Occipital lobe (tissue), 2 donors: ENCODE results near the gene SOWAHD. TPM values are rescaled to one million over a fixed set of nuclear protein-coding genes. Genes with fewer than 3 reads are reported as not detected.
"Not testable (repeated sequence)": the region's sequence is repeated elsewhere in the genome, so short reads cannot be mapped to it uniquely, and the experiment has no call there.

Experiments
- DNase-seq: peaks from one replicate; lab custom pipeline; 2025; lab: John Stamatoyannopoulos, UW
- total RNA-seq: library from RNA; depleted of rRNA; stranded (reverse); fragments of >200 nt; gene quantifications from one replicate; pipeline ENCODE4 v1.2.3, GENCODE V29; 2014

Gene SOWAHD, protein sequence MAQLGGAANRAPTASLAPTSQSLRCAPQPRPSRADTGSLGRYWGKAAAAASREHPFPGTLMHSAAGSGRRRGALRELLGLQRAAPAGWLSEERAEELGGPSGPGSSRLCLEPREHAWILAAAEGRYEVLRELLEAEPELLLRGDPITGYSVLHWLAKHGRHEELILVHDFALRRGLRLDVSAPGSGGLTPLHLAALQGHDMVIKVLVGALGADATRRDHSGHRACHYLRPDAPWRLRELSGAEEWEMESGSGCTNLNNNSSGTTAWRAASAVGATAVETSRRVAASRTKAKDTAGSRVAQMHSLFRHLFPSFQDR
- not detected for total RNA-seq

DNA sequence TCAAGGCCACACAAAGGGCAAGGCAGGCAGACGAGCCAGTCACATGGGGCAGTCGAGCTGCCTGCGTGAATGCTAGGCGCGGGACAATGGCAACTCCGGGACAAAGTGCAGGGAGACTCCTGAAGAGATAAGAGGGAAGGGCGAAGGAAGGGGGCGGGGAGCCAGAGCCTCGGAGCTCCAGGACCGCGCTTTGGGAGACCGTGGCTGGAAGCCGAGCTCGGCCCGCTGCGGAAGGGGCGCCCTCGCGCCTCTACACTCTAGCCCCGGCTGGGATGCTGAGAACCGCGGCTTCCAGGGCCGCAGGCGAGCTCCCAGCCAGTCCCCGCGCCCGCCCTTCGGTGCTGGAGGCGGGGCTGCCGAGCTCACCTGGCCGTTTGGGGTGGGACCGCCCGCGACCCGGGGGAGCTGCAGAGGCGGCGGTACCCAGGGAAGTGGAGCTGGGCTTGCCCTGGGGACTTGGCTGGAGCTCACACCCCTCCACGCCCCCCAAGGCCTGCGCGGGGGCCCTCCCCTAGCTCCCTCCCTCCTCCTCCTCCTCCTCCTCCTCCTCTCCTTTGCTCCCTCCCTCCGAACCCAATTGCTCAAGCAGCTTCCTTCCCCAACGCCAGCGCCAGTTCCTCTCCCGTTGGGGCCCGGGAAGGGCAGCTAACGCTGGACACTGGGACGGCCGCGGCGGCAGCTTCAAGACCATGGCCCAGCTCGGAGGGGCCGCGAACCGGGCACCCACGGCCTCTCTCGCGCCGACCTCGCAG is at the start of gene SOWAHD:
Gene SOWAHD, plus strand, starts transcription at position 610 of the 752 bp plus-strand sequence. Its CDS starts 80 bp downstream, at position 690.
- no peak for DNase-seq

DNA sequence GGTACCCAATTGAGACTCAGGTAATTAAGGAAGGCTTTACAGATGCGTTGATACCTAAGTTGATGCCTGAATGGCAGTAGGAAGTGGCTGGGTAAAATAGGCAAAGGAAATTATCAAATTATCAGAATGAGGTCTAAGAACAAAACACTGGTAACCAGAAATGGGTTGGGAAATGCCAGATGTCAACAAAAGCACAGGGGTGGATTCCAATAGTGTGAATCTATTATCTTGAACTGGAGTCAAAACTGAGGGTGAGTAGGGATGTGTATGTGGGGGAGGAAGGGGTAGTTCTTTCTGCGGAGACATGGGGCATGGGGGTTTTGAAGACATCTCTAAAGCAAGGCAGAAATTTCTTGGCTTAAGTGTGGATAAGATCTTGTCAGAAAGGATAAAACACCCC is 49.5 kb upstream of the SOWAHD start:
- no peak for DNase-seq

DNA sequence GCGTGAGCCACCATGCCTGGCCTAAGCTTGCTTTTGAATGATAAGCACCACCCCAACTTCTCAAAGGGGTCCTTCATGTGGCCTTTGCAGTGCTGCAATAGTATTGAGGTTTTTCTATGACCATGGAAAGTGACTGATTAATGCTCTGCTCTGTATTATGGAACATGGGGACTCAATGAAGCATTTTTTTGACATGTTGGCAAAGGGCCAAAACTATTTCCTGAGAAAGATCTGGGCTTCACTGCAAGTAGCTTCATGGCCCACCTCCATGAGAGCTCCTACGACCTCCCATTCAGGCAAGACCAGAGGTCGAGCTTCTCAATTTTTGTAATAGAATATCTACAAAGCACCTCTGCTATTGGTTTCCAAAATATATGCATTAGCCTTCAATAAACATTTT is 48.8 kb upstream of the SOWAHD start:
- no peak for DNase-seq

DNA sequence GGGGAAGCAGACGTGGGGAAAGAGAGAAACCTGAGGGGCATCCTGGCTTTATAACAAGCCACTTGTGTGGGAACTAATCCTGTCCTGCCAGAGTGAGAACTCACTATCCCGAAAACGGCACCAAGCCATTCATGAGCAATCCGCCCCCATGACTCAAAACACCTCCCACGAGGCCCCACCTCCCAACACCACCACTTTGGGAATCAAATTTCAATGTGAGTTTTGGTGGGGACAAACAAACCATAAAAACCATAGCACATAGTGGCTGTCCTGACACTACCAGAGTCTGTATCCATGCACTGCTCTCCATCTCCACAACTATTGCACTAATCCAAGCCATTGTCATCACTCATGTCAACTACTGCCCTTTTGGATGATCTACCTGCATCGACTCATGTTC is 36.9 kb upstream of the SOWAHD start:
- DNase-seq = no peak

DNA sequence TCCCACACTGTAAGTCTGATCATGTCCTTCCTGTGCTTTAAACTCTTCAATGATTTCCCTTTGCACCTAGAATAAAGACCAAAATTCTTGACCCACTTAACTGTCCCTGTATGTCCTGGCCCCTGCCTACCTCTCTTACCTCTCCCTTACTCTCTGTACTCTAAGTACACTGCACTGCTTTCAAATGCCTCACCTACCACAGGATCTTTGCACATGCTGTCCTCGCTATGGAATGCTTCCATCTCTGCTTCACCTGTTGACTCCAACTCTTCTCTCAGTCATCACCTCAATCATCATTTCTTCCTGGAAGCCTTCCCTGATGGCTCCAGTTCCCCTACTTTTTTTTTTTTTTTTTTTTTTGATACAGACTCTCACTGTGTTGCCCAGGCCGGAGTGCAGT is 36.5 kb upstream of the SOWAHD start:
- no peak for DNase-seq

DNA sequence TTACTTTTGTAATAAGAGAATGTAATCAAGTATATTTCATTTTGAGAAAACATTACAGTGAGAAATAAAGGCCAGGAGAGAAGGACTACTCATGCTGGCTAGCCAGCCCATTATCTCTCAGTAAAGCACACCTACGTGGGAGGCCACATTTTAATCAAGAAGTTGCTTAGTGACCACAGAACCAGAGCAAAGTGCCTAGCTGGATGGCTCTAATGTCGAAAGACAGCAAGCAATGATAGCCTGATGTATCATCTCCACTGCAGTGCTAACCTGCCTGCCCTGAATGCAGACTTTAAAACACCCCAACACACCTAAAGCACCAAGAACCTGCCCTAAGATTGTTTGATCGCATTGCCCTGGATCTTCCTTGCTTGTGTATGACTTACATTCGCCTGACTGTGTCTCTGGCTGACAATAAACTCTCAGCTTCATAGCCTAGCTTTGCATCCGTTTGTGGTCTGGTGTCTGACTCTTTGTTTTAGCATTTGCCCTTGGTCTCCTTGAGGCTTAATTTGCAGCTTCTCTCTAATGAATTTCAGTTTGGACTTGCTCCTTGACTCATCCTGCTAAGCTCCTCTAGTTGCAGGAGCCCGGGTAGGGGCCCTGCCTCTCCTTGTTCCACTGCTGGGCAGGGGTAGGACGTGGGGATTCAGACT is 31.4 kb upstream of the SOWAHD start:
- DNase-seq = no peak

DNA sequence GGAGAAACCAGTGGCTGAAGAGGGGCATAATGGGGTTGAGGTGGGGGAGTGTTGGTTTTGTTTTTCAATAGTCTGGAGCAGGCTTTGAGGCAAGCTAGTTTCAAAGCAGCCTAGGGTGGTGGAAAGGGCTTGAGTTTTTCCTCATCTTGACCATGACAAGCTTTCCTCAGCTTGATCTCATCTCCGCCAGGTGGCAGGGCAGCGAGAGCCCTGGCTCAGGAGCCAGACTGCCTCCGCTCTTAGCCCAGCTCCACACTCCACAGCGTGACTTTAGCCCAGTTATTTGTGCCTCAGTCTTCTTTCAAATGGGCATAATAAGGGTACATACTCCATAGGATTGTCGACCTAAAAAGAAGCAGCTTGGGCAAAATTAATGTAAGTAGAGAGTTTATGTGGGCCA is 29.9 kb upstream of the SOWAHD start:
- DNase-seq = no peak

DNA sequence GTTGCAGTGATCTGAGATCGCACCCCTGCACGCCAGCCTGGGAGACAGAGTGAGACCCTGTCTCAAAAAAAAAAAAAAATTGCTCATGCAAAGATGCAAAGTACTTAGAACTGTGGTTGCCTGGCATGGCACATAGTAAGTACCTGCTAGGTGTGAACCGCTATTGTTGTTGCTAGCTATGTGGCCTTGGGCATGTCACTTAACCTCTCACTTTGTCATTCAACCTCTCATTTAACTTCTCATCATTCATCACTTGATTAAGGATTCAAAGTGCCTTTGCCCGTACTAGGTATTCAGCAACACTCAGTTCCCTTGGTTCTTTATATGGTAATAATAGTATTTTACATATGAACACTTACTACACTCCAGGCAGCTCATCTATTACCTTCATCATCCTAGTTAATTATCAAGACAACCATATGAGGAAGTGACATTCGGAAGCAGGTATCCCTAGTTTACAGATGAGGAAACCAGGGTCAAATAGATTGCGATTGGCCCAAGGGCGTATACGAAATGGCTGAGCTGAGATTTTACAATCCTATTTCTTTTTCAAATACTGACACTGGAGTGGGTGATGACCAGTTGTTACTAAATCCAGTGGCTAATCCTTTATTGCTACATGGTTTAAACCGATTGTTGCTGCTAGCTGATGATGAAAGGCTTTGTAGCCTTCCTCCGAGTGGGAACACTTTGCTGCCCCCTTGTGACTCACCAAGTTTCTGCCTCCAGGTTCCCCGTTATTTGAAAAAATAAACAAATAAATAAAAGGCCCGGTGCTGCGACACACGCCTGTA is 28.8 kb upstream of the SOWAHD start:
- no peak for DNase-seq

DNA sequence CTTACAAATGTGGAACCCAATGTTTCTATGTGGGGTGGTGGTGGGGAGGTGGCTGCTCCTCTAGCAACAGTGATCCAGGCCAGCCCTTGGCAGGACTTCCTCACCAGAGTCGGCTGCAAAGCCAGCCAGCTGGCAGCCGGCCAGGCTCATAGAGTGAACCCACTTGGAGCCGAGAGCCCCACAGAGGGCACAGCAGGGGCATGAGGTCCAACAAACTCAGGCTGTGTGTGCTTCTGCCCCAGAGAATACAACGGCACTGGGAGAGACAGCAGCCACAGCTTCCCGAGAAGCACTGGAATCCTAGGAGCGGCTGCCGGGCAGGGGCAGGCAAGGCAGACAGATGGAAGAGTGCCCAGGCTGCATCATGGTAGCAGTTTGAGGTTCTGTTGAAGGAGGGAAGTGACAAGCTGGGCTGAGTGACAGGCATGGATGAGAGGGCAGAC is 23.5 kb upstream of the SOWAHD start:
- DNase-seq = no peak

DNA sequence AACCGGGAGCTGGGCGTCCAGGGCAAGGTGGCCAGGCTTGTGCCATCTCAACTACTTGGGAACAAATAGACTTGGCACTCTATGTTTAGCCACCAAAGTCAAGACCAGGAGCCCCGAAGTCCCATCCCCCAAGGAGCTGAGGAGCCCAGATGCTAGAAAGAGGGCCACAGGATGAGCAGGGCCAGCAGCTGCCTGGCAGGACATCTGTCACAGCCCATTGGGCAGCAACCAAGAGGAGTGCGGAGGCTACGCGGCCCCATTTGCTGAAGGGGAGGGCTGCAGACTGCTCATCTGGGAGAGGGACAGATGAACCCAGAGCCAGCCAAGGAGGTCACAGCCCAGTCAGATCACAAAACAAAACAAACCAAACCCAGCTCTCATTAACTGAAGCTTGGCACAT is 22.9 kb upstream of the SOWAHD start:
- no peak for DNase-seq

DNA sequence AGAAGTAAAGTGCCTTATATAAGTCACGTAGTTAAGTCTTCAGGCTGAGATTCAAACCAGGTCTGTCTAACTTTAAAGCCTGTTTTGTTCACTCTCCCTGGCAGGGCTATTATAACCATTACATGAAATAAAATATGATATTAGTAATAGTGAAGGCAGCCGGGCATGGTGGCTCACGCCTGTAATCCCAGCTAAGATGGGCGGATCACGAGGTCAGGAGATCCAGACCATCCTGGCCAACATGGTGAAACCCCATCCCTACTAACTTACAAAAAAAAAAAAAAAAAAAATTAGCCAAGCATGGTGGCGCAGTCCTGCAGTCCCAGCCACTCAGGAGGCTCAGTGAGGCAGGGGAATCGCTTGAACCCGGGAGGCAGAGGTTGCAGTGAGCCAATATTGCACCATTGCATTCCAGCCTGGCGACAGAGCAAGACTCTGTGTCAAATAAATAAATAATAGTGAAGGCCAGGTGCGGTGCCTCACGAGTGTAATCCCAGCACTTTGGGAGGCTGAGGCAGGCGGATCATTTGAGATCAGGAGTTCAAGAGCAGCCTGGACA is 22.1 kb upstream of the SOWAHD start:
- DNase-seq = no peak

DNA sequence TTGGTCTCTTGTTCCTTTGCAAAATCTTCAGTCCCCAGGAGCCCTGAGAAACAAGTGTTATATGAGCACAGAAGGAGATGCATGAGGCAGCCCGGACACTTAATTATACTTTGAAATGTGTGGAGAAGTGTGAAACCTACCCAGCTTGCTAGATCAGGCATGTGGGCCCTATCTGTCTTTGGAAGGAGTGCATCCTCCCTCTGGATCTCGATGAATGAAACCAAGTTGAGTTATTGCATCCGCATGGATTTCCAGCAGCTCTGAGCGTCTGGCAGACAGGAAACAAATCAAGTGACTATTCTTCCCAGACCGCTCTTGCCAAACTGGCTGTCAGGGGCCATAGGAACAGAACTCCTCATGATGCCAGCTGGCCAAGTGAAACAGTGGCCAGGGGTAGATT is 19.6 kb upstream of the SOWAHD start:
- no peak for DNase-seq

DNA sequence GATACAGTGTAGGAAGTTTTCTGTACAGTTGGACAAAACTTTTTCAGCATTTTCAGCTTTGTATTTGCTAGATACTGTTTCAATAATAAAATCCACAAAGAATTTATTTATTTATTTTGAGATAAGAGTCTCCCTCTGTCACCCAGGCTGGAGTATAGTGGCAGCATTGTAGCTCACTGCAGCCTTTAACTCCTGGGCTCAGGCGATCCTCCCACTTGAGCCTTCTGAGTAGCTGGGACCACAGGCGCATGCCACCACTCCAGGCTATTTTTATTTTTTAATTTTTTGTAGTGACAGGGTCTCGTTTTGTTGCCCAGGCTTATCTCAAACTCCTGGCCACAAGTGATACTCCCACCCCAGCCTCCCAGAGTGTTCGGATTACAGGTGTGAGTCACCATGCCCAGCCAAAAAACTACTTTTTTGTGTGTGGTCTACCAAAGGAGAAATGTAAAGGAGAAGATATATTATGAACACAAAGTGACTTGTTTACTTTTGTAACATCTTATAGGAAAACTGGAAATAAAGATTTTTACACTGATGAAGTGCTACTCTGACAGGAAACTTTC is 13.0 kb upstream of the SOWAHD start:
- DNase-seq = no peak

DNA sequence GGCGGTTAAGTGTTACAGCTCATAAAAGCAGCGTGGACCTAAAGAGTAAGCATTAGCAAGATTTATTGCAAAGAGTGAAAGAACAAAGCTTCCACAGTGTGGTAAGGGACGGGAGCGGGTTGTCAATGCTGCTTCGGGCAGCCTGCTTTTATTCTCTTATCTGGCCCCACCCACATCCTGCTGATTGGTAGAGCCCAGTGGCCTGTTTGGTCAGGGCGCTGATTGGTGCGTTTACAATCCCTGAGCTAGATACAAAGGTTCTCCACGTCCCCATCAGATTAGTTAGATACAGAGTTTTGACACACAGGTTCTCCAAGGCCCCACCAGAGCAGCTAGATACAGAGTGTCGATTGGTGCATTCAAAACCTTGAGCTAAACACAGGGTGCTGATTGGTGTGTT is 8.3 kb upstream of the SOWAHD start:
- DNase-seq = not testable (repeated sequence)

DNA sequence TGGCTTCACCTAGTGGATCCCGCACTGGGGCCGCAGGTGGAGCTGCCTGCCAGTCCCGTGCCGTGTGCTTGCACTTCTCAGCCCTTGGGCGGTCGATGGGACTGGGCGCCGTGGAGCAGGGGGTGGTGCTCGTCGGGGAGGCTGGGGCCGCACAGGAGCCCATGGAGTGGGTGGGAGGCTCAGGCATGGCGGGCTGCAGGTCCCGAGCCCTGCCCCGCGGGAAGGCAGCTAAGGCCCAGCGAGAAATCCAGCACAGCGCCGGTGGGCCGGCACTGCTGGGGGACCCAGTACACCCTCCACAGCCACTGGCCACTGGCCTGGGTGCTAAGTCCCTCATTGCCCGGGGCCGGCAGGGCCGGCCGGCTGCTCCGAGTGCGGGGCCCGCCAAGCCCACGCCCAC is 7.6 kb upstream of the SOWAHD start:
- DNase-seq = not testable (repeated sequence)

DNA sequence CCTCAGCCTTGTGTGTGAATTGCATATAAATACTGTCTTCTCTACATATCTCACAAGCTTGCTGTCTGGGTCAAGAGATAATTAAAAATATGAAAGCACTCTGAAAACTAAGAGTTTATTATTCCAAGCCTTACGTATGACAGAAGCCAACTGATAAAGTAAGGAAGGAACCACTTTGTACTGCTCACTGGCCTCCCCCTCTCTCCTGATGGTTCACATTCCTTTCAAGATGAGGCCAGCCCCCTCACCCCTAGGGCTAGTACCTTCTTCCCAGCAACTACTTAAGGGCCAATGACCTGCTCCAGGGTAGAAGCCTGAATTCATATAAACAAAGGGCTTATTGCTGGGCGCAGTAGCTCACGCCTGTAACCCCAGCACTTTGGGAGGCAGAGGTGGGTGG is 5.4 kb upstream of the SOWAHD start:
- no peak for DNase-seq

DNA sequence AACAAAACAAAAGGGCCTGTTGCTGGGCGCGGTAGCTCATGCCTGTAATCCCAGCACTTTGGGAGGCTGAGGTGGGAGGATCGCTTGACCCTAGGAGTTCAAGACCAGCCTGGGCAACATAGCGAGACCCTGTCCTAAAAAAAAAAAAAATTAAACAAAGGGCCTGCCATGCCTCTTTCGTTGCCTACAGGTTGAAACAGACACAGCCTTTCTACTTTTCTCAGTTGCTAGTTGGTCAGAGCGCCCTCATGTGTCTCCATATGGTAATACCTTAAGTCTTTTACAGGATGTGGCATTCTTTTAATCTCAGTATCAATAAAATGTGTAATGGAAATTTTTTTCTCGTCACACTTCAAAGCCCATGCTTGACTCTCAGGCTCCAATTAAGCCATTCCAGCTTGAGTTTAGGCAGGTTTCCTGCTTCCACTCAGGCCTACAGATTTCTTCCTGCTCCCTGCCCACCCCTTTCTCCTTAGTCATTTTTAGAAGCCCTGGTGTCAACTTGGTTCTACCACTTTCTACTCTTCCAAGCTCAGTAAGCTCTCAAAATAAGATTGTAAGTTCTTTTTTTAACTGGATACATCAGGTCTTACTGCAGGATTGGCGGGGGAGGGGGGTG is 4.6 kb upstream of the SOWAHD start:
- DNase-seq = no peak

DNA sequence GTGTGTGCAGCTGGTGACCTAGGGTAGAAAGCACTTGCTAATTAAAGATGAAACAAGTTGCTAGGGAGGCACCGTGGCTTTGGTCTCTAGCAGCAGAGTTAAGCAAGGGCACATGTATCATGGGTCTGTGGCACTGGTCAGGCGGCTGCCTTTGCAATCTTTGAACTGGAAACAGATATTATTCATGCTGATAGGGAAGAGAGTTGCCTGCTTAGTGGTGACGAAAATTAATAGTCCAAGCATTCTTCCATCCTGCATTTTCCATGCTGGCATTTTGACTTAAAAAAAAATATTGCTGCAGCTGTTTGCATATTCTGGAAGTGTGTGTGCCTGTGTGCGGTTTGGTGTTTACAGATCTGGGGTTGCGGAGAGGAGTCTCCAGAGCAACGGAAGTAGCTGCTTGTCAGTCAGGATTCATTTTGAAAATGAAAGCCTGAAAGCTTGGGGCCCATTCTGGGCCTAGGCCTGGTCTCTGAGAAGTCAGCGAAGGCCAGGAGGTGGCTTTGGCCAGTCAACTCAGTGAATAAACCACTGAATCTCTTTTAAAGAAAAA is 2.3 kb upstream of the SOWAHD start:
- DNase-seq = no peak

DNA sequence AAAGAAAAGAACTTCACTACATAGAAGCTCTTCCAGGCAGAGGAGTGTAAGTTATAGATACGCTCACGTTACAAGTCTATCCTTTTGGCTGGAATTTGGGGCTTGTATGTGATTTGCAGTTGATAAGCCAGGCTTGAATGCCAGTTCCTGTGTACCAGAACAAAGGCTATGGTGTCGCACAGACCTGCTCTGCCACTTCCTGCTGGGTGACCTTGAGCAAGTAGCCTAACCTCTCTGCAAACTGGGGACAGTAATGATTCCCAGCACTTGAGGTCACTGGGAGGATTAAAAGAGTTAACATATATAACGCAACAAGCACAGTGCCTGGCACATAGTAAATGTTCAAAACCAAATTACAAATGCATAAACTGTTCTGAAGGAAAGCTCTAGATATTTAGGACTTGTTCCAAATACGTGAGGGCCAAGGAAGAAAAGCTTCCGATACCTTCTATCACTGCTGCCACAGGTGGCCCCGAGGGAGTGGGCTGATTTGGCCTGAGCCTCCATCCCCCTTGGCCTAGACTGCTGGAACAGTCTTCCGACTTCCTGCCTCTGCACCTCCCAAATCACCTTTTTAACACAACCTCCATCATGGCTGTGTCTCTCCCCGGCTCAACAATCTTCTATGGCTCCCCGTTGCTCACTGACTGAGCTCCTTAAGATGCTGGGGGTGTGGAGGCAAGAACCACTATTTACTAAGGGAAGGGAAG is 1.3 kb upstream of the SOWAHD start:
- no peak for DNase-seq

DNA sequence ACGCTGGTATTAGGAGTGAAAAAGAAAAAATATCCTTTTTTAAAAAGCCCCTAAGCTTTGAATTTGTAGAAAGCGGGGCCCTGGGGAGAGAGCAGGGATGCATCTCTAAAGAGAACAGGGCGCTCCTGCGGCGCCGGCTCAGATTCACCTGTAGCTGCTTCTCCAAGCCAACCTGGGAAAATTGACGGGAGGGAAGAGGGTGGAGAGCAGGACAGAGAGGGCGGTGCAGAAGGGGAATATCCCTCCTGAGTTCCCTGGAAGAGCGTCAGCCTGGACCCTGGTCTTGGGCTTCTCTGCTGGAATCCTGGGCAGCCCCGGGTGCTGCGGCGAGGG is 776 bp upstream of the SOWAHD start:
- DNase-seq = no peak
